NCI-H510A treated with DMSO at 0.1 percent for 48 hours (cell line): Measurements from ENCODE around the gene TUBA4A.

Source experiments
- DNase-seq: peaks from one replicate; lab custom pipeline; 2025; lab: John Stamatoyannopoulos, UW

Gene TUBA4A

GRCh38 chr2:219286436-219287115, 32.9 kb upstream of the TUBA4A start:
- DNase-seq, result no peak

DNA sequence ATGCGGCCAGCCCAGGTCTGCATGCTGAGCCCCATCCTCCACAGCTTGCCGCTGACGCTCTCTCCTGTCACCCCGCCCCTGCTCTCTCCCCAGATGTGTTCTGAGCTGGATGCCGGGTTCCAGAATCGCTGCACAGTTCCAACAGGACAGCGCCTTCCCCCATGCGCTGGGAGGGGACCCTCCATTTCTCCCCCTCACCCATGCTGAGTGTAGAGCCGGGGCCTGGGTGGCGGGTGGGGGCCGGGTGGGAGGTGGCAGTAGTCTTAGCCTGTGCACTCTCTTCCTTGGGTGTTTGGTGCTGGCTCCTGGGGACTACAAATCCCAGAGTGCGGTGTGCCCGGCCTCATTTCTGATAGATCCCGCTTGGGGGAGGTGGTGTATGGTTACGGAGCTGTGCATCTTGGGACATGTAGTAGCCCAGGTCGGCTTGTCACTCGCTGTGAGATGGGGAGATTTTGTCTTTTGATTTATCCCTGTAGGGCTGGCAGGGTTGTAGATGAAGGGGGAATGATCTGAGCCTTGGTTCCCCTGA, 32.2 kb upstream of the TUBA4A start:
- DNase-seq, result no peak

- DNase-seq, result no peak
Observed at GRCh38 chr2:219285373-219285735, 31.6 kb upstream of the TUBA4A start.

DNA sequence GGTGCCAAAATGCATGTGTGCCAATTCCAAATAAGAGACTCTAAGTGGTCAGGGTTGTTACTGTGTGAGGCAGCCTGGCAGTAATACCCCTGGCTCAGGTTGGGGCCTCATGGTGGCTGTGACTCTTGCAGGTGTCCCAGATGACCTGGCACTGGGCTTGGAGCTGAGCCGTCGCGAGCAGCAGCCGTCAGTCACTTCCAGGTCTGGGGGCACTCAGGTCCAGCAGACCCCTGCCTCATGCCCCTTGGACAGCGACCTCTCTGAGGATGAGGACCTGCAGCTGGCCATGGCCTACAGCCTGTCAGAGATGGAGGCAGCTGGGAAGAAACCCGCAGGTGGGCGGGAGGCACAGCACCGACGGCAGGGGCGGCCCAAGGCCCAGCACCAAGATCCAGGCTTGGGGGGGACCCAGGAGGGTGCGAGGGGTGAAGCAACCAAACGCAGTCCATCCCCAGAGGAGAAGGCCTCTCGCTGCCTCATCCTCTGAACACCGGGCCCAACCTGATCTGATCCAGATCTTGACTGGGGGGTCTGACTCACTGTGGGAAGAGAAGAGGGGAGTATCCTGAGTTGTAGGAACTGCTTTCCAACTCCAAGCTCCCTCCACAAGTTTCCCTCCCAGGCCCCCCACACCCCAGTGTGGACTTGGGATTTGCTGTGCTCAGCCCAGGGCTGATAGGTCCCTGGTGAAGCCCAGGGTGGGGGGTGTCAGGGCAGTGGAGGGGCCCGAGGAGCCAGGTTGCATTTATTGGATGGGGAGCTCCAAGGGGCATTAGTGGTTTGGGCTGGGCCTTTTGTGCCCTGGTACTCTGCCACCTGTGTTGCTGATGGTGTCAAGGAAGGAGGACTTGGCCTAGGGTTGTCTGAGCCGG, 31.0 kb upstream of the TUBA4A start:
- no peak for DNase-seq

GRCh38 chr2:219282943-219283581, 29.3 kb upstream of the TUBA4A start:
- DNase-seq, result no peak

DNA sequence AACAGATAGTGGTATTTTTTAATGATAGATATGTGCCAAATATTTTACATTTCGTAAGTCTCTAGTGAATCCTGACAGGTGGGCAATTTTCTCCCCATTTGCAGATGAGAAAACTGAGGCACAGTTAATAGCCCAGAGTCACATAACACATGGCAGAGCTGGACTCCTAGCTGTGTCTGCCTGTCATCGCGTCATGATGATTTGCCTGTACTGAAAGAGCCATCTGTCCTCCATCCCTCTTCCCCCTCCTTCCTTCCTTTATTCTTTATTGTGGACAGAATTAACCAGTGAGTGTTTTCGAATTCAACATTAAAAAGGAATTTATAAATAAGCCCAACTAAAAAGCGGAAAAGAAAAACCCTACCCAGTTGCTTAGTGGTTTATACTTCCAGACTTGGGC, 28.7 kb upstream of the TUBA4A start:
- no peak for DNase-seq

- DNase-seq, result no peak
Observed at GRCh38 chr2:219281588-219281987, 27.9 kb upstream of the TUBA4A start.

GRCh38 chr2:219280651-219281050, 26.9 kb upstream of the TUBA4A start:
- no peak for DNase-seq

DNA sequence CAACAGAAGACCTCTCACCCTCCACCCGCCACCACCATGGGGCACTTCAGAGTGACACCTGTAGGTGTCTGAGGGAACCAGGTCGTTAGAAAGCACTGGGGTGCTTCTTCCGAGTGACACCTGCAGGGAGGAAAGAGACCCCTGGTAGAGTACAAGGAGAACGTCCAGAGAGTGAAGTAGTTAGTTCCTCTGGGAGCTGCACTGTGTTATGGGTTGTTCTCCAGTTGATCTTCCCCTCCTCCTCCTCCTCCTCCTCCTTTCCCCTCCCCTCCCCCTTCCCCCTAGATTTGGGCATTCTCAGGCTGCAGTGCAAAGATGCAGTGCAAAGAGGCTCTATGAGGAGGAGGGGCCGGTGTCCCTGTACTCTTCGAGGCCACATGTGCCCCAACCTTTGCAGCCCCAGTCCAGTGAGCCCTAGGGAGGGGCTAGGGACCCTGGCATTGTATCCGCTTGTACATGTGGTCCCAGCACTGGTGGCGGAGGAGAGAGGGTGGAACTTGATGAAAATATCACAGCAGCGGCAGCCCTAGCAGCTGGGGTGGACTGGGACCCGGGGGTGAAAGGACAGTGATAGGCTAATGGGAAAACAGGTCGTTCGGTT, 26.3 kb upstream of the TUBA4A start:
- no peak for DNase-seq

- peak; percentile 96 for DNase-seq
Observed at GRCh38 chr2:219279151-219279915, 25.6 kb upstream of the TUBA4A start, which contains the start of gene DNAJB2. DNAJB2 (plus strand) TSS chr2:219279366; CDS start chr2:219279834, 468 bp downstream.

GRCh38 chr2:219278655-219279150, 25.0 kb upstream of the TUBA4A start:
- no peak for DNase-seq

DNA sequence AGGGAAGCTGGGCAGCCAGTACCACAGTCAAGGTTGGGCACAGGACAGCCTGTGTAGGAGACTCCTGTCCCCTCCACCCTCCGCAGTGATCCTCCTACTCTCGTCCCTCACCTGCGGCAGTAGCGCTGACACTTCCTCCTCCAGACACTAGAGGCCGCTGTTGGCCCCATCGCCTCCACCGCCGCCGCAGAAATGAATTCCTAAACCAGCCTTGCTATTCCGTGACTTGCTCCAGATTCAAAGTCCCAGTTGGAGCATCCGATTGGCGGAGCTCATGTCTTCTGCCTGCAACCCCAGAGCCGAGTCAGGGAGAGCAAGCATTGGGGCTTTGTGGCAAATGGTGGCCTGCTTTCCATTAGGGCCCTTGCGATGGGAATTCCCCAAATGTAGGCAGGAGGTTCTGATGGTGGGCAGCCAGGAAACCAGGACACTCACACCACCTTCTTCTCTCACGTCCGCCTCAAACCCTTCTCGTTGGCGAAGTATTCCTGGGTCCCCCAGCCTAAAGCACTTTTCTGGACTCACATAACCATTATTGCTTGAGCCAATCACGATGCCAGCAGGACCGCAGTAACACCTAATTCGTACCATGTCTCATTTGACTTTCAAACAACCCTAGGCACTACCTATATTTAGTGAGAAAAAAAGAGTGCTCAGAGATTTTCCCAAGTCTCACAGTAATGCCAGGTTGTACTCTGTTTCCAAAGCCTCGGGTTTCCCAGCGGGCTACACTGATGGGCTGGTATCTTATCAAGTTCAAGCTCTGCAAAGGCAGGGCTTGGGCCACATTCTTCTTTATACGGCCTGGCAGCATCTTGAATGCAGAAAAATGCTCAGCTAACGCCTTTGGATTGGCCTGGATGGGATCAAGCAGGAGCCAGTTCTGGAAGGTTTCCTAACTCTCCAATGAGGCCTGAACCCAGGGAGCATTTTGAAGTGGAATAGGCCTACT, 24.3 kb upstream of the TUBA4A start:
- peak; percentile 91 for DNase-seq

DNA sequence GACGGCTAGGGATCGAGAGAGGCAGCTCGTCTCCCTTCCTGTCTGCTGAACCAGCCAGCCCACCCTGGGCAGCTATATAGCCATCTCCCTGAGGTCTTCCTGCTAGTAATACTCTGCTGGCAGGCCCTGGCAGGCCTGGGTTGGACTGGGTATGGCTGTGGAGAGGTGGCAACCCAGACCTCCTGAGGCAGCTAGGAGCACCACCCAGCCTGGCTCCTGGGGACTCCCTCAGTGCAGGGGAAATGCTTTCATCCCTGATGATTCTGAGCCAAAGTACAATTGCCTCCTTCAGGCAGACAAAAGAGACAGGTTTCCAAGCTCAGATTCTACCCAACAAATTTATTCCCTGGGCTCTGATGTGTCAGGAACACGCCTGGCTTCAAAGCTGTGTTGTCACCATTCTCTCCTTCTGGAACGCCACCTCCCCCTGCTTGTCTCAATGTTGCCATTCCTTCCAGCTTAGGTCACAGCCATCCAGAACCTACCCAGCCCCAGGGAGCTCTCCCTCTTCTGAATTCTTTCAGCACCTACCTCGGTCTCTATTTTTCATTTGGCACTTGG, 20.7 kb upstream of the TUBA4A start:
- no peak for DNase-seq

DNA sequence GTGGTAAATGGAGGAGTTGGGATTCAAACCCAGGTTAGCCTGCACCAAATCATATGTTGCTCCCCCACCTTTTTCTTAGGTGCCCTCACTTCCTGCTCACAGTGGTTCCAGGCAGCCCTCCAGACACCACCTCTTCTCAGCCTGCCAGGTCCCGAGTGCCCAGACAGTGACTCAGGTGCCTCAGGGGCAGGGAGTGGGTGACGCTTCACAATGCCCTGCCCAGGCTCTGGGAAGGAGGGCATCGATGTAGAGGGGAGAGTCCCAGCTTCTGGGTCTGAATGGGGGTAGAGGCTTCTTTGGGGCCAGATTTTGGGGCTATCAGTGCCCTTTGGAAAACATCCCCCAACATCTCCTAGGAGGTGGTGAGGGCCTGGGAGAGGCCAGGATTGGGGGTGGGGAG, 20.2 kb upstream of the TUBA4A start:
- no peak for DNase-seq

DNA sequence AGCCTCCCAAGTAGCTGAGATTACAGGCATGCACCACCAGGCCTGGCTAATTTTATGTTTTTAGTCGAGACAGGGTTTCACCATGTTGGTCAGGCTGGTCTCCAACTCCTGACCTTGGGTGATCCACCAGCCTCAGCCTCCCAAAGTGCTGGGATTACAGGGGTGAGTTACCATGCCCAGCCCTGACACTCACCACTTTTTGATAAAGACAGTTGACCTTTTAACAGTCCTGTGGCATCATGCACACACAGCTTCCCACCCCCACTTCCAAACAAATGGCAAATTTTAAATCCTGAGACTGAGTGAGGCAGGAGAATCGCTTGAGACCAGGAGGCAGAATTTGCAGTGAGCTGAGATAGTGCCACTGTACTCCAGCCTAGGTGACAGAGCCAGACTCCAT, 19.3 kb upstream of the TUBA4A start:
- no peak for DNase-seq

DNA sequence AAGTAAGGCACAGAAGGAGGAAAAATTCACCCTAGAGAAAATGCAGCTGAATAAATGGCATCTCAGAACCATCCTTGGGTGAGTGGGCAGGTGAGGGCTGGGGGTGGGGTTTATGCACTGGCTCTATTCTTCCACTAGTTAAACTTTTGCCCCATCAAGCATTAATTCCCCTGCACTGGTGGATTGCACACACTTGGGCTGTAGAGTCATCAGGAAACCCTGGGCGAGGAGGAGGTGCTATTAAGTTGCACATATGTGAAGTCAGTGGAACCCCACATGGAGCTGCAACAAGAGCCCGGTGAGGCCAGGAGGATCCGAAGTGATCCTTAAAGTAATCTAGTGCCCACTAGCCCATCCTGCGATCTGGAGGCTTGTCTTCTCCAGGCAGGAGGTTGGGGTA, 18.6 kb upstream of the TUBA4A start:
- DNase-seq, result no peak

- no peak for DNase-seq
Observed at GRCh38 chr2:219271021-219271420, 17.3 kb upstream of the TUBA4A start.

DNA sequence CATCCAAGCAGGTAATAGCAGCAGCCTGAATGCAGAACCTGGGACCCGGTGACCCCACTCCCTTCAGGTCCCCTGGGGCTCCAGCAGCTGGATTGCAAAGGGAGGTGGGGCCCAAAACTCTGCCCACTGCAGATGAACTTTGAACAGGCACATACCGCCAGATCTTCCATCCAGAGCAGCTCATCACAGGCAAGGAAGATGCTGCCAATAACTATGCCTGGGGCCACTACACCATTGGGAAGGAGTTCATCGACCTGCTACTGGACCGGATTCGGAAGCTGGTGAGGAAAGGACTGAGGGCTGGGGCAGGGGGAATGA, 16.3 kb upstream of the TUBA4A start:
- DNase-seq, result no peak

DNA sequence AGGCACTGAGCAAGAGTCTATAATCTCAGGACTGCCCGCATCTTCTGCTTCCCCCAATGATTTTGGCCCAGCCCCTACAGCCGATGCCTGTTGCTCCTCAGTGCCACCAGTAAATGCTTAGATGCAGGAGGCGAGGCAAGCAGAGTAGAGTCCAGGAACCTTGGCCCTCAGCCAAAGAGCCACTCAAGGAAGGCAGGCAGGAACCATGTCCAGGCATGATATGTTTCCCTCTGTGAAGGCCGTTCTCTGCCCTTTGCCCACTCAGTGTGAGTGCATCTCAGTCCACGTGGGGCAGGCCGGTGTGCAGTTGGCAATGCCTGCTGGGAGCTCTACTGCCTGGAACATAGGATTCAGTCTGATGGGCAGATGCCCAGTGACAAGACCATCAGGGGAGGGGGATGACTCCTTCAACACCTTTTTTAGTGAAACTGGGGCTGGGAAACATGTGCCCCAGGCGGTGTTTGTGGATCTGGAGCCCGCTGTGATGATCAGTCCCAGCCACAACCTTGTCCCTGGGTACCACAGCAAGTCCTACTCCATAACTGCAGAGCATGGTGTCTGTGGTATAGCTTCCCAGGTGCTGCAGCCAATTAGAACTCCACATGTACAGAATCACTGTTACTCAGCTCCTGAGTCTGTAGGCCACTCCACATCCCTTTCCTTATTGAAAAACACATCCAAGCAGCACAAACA, 15.8 kb upstream of the TUBA4A start:
- peak; percentile 47 for DNase-seq
